Uterus (tissue), 2 donors: ENCODE data around the gene PIP4K2B.

Experiments
- CTCF ChIP-seq, 4 experiments: fragments of 200-600 bp in 2 of 4; fragments of 450-650 bp in 2 of 4; sonication (generic) in 2 of 4; IDR thresholded peaks; one replicate each; pipeline ENCODE4 v1.5.1; 2016 to 2019; ENCODE audit warnings: antibody characterized with exemption in 4 of 4, mild to moderate bottlenecking in 2 of 4, moderate library complexity in 1 of 4
- POLR2A ChIP-seq, 2 donors: fragments of 450-650 bp; IDR thresholded peaks; one replicate each; pipeline ENCODE4 v1.6.1; 2016; ENCODE audit warnings: antibody characterized with exemption in 2 of 2, mild to moderate bottlenecking in 1 of 2, moderate library complexity in 1 of 2

- TF ChIP-seq CTCF (IDR thresholded peaks at IDR 0.05) (no peak), POLR2A (IDR thresholded peaks at IDR 0.05) (no peak)
Measured at GRCh38 chr17:38779965-38780752, 19.2 kb downstream of the PIP4K2B start.
